NCI-H2196 treated with DMSO at 0.1 percent for 48 hours (cell line): ENCODE data around the gene KREMEN2.
A peak's percentile ranks its signal among the peaks of the same experiment; 100 is the strongest.

Experiments used
- DNase-seq: peaks from one replicate; lab custom pipeline; 2025; ENCODE audit not compliant: unreplicated experiment; lab: John Stamatoyannopoulos, UW

The KREMEN2 gene

DNA sequence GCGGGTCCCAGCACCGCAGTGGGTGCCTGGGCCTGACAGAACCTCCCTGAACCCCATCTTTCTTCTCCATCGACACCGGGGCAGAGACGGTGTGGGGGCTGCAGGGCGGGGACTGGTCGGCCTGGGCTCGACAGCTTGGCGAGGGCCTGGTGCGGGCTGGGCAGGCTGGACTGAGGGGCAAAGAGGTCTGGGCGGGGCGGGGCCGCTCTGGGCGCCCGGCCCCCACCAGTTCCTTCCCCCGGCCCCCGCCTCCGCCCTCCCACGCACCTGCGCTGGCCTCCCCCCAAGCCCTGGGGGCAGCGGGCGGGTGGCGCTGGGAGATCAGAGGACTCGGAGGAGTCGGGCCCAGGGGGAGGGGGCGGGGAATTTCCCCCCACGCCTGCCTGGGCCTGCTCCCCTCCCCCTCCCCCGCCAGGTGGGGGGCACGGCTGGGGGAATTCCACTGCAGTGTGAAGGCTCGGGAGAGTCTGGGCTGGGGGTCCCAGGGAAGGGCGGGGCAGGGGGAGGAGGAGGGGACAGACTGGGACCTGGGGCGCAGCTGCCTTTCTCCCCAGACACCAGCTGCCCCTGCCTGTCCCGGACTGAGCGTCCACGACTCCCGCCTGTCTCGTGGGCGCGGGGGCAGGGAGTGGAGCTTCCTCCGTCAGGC is 877 bp upstream of the KREMEN2 start:
- DNase-seq: no peak

DNA sequence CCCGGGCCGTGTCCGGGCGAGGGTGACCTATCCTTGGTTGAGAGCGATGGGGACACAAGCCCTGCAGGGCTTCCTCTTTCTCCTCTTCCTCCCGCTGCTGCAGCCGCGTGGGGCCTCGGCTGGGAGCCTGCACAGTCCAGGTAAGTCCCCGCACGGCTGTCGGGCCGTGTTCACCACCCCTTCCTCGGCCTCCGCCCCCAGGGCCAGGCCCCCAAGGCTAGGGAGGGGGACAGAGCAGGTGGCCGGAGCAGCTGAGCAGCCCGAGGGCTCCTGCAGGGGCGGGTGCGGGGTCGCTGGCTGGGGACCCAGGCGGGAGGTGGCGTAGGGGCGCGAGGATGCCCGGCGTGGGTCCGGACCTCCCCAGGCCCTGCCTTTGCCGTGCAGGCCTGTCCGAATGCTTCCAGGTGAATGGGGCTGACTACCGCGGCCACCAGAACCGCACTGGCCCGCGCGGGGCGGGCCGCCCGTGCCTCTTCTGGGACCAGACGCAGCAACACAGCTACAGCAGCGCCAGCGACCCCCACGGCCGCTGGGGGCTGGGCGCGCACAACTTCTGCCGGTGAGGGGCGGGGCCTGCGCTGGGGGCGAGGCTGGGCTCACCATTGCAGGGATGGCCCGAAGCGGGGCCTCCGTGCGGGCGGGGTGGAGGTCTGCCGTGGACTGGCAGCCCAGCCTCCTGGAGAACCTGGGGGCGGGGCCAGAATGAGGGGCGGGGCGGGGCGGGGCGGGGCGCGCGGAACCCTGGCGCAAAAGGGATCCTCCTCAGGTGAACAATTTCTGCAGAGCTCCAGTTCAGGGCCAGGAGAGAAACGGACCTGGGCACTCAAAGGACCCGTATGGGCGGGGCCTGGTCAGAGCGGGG is 631 bp downstream of the KREMEN2 start:
- peak; percentile 57 for DNase-seq

DNA sequence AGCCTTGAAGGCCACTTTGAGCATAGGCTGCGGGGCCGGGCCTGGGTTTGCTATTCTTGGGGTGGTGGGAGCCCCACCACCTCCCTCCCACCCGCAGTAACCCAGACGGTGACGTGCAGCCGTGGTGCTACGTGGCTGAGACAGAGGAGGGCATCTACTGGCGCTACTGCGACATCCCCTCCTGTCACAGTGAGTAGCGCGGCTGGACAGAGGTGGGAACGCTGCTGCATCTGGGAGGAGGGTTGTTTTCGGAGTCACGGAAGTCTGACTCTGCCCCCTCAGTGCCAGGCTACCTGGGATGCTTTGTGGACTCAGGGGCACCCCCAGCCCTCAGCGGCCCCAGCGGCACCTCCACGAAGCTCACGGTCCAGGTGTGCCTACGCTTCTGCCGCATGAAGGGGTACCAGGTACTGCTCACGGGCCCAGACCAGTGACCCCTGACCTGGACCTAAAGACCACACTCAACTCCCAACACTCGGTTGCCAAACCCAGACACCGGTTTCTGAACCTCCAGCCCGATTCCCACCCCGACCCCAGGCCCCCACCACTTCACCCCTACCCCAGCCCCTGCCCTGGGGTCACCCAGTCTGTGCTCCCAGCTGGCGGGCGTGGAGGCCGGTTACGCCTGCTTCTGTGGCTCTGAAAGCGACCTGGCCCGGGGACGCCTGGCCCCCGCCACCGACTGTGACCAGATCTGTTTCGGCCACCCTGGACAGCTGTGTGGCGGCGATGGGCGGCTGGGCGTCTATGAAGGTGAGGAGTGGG is 2.1 kb downstream of the KREMEN2 start:
- no peak for DNase-seq

DNA sequence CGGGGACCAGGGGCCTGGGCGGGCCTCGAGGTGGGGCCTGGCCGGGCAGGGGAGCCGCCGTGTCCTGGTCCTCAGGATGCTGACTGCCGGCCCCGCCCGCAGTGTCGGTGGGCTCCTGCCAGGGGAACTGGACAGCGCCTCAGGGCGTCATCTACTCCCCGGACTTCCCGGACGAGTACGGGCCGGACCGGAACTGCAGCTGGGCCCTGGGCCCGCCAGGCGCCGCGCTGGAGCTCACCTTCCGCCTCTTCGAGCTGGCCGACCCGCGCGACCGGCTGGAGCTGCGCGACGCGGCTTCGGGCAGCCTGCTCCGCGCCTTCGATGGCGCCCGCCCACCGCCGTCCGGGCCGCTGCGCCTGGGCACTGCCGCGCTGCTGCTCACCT is 2.7 kb downstream of the KREMEN2 start:
- no peak for DNase-seq

DNA sequence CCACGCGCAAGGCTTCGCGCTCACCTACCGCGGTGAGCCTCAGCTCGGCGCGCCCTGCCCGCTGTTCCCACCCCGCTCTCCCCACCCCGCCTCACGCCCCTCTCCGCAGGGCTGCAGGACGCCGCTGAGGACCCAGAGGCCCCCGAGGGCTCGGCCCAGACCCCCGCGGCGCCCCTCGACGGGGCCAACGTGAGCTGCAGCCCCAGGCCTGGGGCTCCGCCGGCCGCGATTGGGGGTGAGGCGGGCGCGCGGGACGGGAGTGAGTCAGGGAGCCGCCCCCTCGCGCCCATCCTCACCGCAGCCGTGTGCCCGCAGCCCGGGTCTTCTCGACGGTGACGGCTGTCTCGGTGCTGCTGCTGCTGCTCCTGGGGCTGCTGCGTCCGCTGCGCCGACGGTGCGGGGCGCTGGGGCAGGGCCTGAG is 3.1 kb downstream of the KREMEN2 start:
- DNase-seq: no peak

DNA sequence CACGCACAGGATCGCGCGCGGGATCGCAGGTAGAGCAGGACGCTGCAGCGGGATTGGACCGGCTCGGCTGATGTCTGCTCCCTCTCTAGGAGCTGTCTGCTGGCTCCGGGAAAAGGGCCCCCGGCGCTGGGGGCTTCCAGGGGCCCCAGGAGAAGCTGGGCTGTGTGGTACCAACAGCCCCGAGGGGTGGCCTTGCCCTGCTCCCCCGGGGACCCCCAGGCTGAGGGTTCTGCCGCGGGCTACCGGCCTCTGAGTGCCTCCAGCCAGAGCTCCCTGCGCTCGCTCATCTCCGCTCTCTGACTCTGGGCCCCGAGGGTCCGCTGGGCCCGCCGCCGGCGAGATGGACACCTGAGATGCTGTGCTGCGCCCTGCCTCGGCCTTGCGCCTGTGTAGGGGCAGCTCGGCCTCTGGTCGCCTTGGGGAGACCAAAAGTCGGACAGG is 3.7 kb downstream of the KREMEN2 start:
- no peak for DNase-seq

DNA sequence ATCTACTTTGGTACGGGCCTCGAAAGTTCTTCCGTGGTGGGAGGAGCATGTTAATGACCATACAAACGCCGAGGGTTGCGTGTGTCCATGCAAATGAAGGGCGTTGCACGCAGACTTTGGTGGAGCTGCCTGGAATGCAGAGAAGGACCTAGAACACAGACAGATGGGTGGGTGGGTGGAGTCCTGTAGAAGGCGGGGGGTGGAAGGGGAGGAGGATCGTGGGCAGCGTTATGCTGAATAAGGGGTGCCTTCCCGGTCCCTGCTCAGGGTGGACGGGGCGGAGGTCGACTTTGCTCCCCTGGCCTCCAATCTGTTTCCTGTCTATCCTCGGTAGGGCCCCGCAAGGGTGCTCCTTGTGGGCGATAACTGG is 4.3 kb downstream of the KREMEN2 start:
- peak; percentile 35 for DNase-seq

DNA sequence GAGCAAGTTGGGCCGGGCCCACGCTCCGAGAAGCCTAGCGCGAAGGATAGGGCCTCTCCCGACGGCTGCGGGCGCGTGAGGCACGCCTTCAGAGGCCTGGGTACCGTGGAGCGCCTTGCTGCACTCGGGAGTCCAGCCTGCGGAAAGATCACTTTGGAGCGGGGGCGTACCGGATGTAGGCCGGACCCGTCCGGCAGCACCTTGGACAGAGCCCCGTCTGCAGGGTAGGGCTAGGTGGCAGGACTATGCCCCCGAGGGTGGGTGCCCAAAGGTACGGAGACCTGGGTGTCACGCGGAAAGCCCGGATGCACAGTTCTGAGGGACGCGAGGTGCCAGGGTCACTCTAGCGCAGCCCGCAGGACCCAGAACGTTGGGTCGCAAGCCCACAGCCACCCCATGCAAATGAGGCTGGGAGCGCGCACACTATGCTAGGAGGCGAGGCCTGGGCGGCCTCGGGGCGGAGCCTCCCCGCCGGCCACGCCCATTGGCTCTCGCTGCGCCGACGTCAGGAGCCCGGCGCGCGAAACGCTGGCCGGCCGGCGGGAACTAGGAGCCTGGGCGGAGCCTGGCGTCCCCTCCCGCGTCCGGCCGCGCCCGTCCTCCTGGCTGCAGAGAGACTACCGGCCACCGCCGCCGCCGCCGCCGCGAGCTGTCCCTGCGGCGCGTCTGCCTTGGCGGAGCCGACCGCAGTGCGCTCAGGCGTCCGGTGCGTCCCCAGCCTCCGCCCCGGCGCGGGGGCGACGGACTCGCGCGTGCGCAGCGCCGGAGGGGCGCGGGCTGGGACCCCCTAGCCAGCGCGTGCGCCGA is 4.9 kb downstream of the KREMEN2 start, which contains the start of gene PAQR4:
PAQR4 (plus strand) TSS at position 611 of the 807 bp plus-strand sequence. CDS start 327 bp downstream, outside the sequence.
- peak; percentile 80 for DNase-seq

DNA sequence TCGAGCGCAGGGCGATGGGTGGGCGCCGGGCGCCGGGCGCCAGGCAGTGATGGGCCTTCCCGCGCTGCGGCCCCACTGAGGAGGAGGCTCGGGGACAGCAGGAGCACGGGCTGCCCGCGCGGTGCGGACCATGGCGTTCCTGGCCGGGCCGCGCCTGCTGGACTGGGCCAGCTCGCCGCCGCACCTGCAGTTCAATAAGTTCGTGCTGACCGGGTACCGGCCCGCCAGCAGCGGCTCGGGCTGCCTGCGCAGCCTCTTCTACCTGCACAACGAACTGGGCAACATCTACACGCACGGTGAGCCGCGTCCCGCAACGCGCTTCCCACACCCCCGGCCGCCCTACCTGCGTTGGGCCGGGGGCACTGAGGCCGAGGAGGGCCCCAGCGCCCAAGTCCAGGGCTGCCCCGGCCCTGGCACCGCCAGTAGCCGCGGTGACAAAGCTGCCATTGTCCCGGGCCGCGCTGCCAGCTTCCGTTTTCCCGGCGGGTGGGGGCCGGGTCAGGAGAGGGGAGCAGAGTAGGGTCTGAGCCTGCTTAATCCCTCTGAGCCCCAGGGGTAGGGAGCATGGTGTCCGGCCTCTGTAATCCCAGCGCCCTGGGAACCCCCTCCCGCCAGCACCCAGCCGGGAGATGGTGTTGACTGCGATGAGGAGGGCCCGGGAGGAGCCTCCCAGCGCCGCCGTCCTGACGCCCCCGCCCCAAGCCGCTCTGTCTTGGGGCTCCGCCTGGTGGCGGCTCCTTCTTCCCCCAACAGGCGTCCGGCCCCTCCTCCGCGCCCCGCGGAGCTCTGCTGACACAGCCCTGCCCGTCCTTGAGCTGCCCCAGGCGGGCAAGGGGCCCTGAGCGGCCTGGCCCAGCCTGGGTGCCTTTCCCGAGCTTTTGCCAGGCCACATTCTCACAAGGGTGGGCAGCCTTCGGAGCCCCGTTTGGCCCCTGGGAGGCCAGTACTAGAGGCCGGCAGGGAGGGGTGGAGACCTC is 5.8 kb downstream of the KREMEN2 start:
- DNase-seq: peak; percentile 26

DNA sequence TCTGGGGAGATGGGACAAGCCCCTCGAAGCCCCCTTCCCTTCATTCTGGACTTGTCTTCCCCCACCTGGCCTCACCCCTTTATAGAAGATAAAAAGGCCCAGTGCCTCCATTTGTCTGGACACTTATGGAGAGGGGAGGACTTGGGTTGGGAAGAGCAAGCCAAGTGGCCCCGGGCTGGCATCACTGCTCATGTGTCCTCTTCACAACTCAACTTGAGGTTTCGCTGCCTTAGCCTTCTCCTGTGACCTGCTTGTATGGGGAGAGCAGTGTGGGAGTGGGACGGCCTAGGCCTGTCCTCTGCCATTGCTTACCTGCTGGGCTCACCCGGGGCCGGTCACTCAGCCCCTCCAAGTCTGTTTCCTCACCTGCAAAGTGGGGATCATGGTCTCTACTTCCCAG is 6.5 kb downstream of the KREMEN2 start:
- DNase-seq: no peak

DNA sequence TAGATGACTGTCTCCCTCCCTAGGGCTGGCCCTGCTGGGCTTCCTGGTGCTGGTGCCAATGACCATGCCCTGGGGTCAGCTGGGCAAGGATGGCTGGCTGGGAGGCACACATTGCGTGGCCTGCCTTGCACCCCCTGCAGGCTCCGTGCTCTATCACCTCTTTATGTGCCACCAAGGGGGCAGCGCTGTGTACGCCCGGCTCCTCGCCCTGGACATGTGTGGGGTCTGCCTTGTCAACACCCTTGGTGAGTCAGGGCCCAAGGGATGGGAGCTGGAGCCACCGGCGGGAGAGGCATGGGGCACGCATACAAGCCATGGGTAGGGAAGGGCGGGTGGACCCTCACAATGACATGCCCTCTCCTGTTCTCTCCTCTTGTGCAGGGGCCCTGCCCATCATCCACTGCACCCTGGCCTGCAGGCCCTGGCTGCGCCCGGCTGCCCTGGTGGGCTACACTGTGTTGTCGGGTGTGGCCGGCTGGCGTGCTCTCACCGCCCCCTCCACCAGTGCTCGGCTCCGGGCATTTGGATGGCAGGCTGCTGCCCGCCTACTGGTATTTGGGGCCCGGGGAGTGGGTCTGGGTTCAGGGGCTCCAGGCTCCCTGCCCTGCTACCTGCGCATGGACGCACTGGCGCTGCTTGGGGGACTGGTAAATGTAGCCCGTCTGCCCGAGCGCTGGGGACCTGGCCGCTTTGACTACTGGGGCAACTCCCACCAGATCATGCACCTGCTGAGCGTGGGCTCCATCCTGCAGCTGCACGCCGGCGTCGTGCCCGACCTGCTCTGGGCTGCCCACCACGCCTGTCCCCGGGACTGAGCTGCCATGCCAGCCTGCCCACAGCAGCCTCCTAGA is 7.3 kb downstream of the KREMEN2 start:
- no peak for DNase-seq

DNA sequence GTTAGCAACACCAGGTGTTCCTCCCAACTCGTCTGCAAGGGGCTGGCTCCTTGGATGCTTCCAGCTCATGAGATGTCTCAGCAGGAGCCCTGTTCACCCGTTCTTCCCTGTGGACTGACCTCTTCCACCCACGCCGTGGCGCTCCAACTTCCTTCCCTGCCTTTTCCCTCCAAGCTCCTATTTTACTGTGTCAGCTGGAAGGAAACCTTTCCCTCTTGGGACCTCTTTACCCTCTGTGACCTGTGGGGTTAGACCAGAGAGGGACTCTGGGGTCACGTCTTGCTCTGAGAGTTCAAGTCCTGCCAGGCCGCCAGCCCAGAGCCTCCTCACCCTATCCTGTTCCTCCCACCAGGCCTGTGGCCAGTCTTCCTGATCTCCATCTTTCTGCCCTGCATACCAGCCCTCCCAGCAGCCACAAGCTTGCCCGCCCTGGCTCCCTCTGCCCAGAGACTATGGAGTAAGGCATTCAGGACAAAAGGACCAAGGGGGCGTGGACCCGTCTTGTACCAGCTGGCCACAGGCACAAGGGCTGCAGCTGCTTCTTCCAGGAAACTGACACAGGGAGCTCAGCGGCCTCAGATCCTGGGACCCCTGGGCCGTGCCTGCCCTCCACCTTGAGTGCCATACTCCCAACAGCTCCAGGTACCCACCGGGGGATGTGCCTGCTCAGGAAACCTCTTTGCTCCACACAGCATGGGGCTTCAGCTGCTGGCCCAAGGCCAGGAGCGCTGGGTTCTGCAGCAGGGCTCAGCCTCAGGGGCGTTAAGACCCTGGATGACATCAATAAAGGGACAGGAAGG is 8.1 kb downstream of the KREMEN2 start:
- no peak for DNase-seq

DNA sequence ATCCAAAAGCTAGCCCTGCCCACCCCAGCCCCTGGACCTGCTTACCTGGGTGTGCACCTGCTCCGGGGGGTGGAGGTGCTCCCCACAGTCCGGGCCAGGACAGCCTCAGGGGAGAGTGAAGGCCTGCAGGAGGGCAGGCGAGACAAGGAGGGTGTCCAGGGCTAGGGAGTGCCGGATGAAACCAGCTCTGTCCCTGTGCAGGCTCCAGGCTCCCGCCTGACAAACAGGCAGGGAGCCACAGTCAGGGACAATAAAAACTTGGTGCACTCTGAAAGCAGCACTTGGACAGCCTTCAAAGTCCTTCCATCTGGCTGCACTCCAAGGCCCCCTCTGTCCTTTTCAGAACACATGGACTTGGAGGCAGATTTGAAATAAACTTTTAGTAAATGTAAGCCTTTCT is 9.0 kb downstream of the KREMEN2 start:
- DNase-seq: no peak

DNA sequence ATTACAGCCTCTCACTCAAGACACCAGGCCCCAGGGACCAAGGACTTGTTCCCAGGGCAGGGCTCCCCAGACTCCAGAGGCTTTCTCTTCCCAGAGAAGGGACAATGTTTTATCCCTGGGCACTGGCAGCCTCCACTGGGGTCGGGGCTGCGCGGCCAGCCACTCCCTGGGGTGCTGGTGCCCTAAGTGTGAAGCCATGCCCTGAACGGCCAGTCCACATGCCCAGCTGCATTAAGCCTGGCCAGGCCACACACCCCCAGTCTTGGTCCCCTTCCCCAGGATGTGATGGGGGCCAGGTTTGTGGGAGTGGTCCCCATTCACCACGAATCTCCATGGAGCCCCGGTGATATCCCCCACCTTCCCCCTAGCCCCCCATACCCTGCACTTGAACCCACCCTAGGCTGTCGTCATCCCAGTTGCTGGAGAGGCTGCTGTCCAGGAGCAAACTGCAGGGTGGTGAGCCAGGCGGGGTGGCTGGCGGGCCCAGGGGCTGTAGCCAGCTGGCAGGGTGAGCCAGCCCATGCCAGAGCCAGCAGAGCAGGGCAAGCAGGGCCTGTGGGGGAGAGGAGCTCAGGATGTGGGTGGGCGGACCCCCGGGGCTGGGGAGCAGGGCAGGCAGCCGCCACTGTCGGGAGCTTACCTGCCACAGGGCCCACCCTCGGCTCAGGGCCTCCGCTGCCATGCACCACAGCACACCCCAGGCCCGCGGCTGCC is 9.7 kb downstream of the KREMEN2 start:
- DNase-seq: no peak

DNA sequence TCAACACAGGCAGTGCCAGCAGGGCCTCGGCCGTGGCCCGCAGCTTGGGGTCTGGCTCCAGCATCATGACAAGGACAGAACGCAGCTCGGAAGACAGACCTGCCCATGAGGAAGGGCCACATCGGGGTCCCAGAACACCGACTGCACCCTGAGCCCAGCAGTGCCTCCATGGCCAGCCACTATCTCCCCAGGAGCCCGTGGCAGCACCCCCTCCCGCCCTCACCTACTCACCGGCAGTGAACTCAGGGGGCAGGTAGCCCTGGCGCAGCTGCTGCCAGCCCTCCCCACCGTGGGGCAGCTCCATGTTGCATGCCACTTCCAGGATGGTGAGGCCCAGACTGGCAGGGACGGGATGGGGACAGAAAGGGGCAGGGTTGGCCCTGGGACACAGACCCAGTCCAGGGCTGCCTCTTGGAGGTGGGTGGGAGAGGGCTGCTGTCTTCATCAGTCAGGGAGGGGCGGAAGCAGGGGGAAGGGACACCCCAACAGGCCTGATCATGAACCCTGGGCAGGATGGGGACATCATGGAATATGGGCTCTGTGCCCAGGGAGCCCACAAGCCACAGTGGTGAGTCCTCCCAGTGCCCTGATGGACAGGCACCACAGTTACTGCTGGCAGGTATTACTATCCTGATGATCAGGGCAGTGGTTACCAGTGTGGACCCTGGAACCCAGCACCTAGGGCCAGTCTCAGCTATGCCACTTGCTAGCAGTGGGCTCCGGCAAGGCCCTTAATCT is 10.4 kb downstream of the KREMEN2 start:
- no peak for DNase-seq

DNA sequence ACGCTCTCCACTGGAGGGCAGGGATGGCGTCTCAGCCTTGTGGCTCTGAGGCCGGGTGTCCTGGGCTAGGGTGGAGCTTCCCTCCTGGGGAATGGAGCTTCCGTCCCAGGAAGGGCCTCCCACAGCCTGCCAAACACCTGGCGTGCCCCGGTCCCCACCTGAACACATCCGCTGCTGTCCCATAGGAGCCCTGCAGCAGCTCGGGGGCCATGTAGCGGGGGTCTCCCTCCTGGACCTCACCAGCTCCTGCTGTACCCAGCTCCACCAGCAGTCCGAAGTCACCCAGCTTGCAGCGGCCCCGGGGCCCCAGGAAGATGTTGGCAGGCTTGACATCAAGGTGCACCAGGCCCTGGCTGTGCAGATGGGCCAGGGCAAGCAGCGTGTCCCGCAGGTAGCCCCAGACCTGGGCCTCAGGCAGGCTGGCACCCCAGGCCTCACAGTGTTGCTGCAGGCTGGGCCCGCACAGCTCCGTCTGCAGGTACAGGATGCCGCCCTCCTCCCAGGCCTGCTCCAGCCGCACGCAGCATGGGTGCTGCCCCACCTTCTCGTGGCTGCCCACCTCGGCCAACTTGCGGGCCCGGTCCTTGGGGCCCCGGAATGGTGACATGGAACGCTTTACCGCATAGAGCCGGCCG is 11.2 kb downstream of the KREMEN2 start:
- no peak for DNase-seq
